Measurements from ENCODE around the gene MYF5. TPM values are rescaled to one million over a fixed set of nuclear protein-coding genes. Genes with fewer than 3 reads are reported as not detected.

MYF5 gene
- total RNA-seq, 1 donor from 2014 or later, result not detected

DNA sequence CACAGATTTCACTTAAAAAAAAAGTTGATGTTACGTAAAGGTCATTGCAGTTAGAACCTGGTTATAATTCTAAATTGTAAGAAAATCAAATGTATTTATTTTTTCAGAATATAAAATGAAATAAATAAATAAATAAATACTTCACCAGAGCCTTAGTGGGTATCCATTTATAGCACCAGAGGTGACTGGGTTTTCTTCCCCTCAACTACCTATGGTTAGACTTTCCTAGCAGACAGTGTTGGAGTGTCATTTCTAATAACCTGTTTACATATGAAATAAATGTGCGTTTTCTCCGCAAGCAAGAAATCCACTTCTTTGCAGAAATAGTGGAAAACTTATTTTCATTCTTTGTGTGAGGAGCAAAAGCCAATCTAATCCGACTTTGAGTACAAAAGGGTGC lies 3.3 kb upstream of the MYF5 start:
- H3K27me3 ChIP-seq (ENCODE audit: control insufficient read depth, insufficient read depth, low read length), result peaks cover 11% of the 10 kb centered on the region
- no peaks in the 10 kb centered on the region for H3K36me3 ChIP-seq (ENCODE audit: control insufficient read depth, insufficient read depth, low read length)
- H3K4me3 ChIP-seq (ENCODE audit: low read depth, low read length), result no peak overlapping the region
- TF ChIP-seq, protein P1, sequence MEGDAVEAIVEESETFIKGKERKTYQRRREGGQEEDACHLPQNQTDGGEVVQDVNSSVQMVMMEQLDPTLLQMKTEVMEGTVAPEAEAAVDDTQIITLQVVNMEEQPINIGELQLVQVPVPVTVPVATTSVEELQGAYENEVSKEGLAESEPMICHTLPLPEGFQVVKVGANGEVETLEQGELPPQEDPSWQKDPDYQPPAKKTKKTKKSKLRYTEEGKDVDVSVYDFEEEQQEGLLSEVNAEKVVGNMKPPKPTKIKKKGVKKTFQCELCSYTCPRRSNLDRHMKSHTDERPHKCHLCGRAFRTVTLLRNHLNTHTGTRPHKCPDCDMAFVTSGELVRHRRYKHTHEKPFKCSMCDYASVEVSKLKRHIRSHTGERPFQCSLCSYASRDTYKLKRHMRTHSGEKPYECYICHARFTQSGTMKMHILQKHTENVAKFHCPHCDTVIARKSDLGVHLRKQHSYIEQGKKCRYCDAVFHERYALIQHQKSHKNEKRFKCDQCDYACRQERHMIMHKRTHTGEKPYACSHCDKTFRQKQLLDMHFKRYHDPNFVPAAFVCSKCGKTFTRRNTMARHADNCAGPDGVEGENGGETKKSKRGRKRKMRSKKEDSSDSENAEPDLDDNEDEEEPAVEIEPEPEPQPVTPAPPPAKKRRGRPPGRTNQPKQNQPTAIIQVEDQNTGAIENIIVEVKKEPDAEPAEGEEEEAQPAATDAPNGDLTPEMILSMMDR (IDR thresholded peaks at IDR 0.05; ENCODE audit: insufficient read depth, low read length, severe bottlenecking), result no peak
- no peak for FAIRE-seq
- DNase-seq (ENCODE audit: low read depth), result no peak

DNA sequence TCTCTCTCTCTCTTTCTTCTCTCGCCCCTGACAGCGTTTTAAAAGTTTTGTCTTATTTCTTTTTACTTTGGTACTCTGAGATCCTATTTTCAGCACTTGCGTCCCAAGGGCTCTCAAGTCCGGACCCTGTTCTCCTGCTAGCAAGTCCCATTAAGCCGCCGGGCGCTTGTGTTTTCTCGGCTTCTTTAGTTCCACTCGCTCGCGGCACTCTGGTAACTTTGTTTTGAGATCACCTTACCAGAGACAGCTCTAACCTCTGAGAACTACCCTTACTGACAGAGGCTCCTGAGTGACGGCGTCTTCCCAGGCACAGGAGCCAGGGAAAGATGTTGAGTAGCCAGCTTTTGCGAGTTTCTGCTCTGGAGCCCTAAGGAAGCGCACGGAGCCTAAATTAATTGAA lies 2.7 kb upstream of the MYF5 start:
- no peak for FAIRE-seq
- H3K27me3 ChIP-seq (ENCODE audit: control insufficient read depth, insufficient read depth, low read length), result peaks cover 9% of the 10 kb centered on the region
- no peak overlapping the region for H3K4me3 ChIP-seq (ENCODE audit: low read depth, low read length)
- no peak for DNase-seq (ENCODE audit: low read depth)
- no peaks in the 10 kb centered on the region for H3K36me3 ChIP-seq (ENCODE audit: control insufficient read depth, insufficient read depth, low read length)
- TF ChIP-seq, protein P1 (IDR thresholded peaks at IDR 0.05; ENCODE audit: insufficient read depth, low read length, severe bottlenecking), result no peak

DNA sequence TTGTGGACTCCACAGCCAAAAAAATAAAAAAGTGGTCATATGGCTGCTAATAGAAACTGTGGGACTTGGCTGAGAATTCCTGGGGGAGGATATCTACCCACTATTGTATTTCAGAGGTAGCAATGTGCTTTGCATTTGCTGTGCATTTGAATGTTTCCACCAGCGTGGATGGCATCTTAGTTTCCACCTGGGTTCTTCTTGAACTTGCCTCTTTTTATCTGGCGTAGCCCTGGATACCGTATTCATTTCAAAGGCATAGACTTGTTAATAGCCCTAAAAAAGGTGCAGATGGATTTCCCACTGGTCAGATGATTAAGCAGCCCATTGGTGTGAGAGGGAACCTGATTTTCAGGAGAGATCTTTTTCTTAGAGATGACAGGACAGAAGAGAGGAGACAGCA lies 1.9 kb upstream of the MYF5 start:
- peaks cover 9% of the 10 kb centered on the region for H3K27me3 ChIP-seq (ENCODE audit: control insufficient read depth, insufficient read depth, low read length)

DNA sequence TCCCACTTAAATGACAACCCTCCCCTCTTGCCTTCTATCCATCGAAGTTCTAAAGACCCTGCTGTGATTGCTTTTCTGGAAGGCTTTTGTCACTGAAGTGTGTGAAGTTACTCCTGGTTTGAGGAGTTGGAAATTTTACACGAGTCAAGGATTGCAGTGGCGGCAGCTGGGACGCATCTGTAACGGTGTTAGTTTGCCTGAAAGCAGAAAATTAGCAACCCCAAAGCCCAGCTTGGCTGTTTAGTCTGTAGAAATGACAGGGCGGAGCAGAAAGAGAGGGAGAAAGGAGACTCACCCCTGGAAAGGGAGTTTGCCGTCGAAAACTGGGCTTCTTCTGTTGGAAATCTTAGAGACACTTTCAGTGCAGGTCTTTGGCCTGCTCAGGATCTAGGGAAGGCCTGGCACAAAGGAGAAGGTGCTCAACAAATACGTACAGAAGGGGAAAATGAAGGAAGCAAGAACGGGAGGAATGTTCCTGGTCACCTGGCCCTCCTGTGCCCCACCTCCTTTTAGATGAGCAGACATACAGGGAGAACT lies 931 bp upstream of the MYF5 start:
- Histone ChIP-seq H3K36me3 (ENCODE audit: control insufficient read depth, insufficient read depth, low read length) (no peaks in the 10 kb centered on the region), H3K27me3 (ENCODE audit: control insufficient read depth, insufficient read depth, low read length) (peaks cover 9% of the 10 kb centered on the region), H3K4me3 (ENCODE audit: low read depth, low read length) (no peak overlapping the region)
- FAIRE-seq (no peak), DNase-seq (ENCODE audit: low read depth) (no peak)
- TF ChIP-seq, protein P1 (IDR thresholded peaks at IDR 0.05; ENCODE audit: insufficient read depth, low read length, severe bottlenecking), result no peak

More for the DNA sequence above, 1.9 kb upstream of the MYF5 start:
- TF ChIP-seq, protein P1 (IDR thresholded peaks at IDR 0.05; ENCODE audit: insufficient read depth, low read length, severe bottlenecking), result no peak
- H3K4me3 ChIP-seq (ENCODE audit: low read depth, low read length), result no peak overlapping the region
- FAIRE-seq (no peak), DNase-seq (ENCODE audit: low read depth) (no peak)
- H3K36me3 ChIP-seq (ENCODE audit: control insufficient read depth, insufficient read depth, low read length), result no peaks in the 10 kb centered on the region

DNA sequence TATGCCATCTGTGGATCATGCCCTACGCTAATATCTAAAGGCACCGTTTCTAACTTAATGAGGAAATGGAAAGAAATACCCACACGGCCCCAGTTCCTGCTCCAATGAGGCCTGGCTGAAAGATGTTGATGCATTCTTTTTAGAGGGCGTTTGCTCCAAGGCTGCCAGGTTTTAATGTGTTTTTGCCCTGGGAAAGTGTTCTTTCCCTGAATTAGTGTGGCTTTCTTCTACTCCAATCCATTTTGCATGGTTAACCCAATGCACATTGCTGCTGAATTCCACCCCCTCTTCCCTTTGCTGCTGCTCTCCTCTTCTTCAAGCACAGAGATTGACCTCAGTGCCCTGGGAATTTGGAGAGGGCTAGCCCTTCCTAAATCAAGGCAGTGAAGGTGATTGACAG lies 1.1 kb downstream of the MYF5 start:
- FAIRE-seq (no peak), DNase-seq (ENCODE audit: low read depth) (no peak)
- H3K36me3 ChIP-seq (ENCODE audit: control insufficient read depth, insufficient read depth, low read length), result no peaks in the 10 kb centered on the region
- no peak overlapping the region for H3K4me3 ChIP-seq (ENCODE audit: low read depth, low read length)
- peaks cover 10% of the 10 kb centered on the region for H3K27me3 ChIP-seq (ENCODE audit: control insufficient read depth, insufficient read depth, low read length)
- TF ChIP-seq, protein P1 (IDR thresholded peaks at IDR 0.05; ENCODE audit: insufficient read depth, low read length, severe bottlenecking), result no peak

DNA sequence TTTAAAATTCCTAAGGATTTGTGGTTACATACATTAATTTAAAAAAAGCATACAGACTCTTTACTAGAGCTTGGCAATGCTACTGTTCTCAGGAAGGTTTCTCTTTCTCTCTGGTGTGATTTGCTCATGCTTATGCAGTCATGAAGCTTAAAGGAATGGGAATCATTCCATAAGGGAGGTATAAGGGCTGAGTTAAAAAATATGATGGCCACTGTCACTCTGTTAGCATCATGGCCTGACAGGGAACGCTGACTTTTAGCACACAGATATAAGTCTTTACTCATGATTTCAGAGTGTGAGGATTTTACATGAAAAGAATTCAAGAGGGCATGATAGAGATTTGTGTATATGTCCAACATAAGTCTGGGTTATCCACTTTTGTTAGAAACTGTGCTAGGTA lies 3.8 kb downstream of the MYF5 start:
- DNase-seq (ENCODE audit: low read depth), result no peak
- FAIRE-seq, result no peak
- no peak overlapping the region for H3K4me3 ChIP-seq (ENCODE audit: low read depth, low read length)
- H3K36me3 ChIP-seq (ENCODE audit: control insufficient read depth, insufficient read depth, low read length), result no peaks in the 10 kb centered on the region
- TF ChIP-seq, protein P1 (IDR thresholded peaks at IDR 0.05; ENCODE audit: insufficient read depth, low read length, severe bottlenecking), result no peak
- peaks cover 10% of the 10 kb centered on the region for H3K27me3 ChIP-seq (ENCODE audit: control insufficient read depth, insufficient read depth, low read length)

Data from bronchial epithelial cell (primary cell).